Adrenal gland (tissue), 12 donors: Measurements from ENCODE around the gene PRELID3B. TPM values are rescaled to one million over a fixed set of nuclear protein-coding genes. Genes with fewer than 3 reads are reported as not detected.

Experiments used
- DNase-seq, 7 donors: peaks; one replicate each; pipeline ENCODE4 v3.0.0-alpha.2; 2019 to 2020
- H3K27ac ChIP-seq, 5 donors: fragments of 200-600 bp; sonication (generic) in 4 of 5; 1 replicate in 3 of 5; 2 replicates in 2 of 5; pipeline versions ENCODE4 v1.5.1 to v1.8.0; 2016 to 2020; ENCODE audit warnings: mild to moderate bottlenecking in 1 of 5
- H3K27me3 ChIP-seq: fragments of 200-600 bp; 2 replicates; pipeline ENCODE4 v1.8.0; 2021
- H3K36me3 ChIP-seq, 2 donors: fragments of 200-600 bp; replicated peaks in 1 of 2; 1 replicate in 1 of 2; 2 replicates in 1 of 2; pipeline versions ENCODE4 v1.5.1 to v1.8.0; 2018 to 2022
- H3K4me1 ChIP-seq, 2 donors: fragments of 200-600 bp; replicated peaks in 1 of 2; 1 replicate in 1 of 2; 2 replicates in 1 of 2; pipeline versions ENCODE4 v1.5.1 to v1.8.0; 2018 to 2021
- H3K4me3 ChIP-seq, 4 donors: fragments of 200-600 bp; sonication (generic) in 3 of 4; one replicate each; pipeline ENCODE4 v1.5.1; 2016 to 2018
- H3K9me3 ChIP-seq, 3 donors: fragments of 200-600 bp; sonication (generic) in 1 of 3; replicated peaks in 1 of 3; 1 replicate in 2 of 3; 2 replicates in 1 of 3; pipeline versions ENCODE4 v1.5.1 to v1.8.0; 2016 to 2021
- CTCF ChIP-seq, 6 experiments: fragments of 450-650 bp in 4 of 6; fragments of 200-600 bp in 2 of 6; sonication (generic) in 1 of 6; IDR thresholded peaks; 1 replicate in 5 of 6; 2 replicates in 1 of 6; pipeline versions ENCODE4 v1.5.1 to v1.8.0; 2016 to 2021; ENCODE audit warnings: antibody characterized with exemption in 6 of 6, mild to moderate bottlenecking in 2 of 6, moderate library complexity in 1 of 6
- POLR2A ChIP-seq, 2 donors: fragments of 450-650 bp; IDR thresholded peaks; one replicate each; pipeline ENCODE4 v1.6.1; 2017; ENCODE audit warnings: antibody characterized with exemption in 2 of 2, mild to moderate bottlenecking in 2 of 2, moderate library complexity in 1 of 2
- WGBS, 4 donors: extraction: QIAGEN DNeasy Blood & Tissue Kit in 2 of 4; methylation state at CpG; one replicate each; pipeline versions ENCODE4 v1.1.5 to v1.1.7; 2013 to 2017; 5-methylcytosine and 5-hydroxymethylcytosine counted together
- intact Hi-C, 2 donors: fragments of 100-400 bp; cut with DNase I; formaldehyde crosslinking; loops; one replicate each; pipeline versions ENCODE4 v1.14.1 to v1.15.0; 2022 to 2023
- polyA plus RNA-seq, 3 donors: library from polyadenylated mRNA; stranded (reverse); fragments of 200-250 nt in 2 of 3; fragments of 350-450 nt in 1 of 3; fragmentation: Illumina TruSeq in 1 of 3; extraction: RNeasy Lipid Tissue Mini Kit (QIAGEN cat#74804) in 1 of 3; gene quantifications; one replicate each; pipeline ENCODE4 v1.2.3, GENCODE V29; 2013 to 2014
- total RNA-seq, 9 donors: library from RNA; depleted of rRNA in 4 of 9; stranded (reverse); fragments of >200 nt in 4 of 9; fragments of 120-200 nt in 1 of 9; fragmentation: NEBNext Ultra II Directional in 1 of 9; extraction: Animal tissue kit (Norgen Biotek cat#: 25700) in 1 of 9; gene quantifications; one replicate each; pipeline versions ENCODE4 v1.1.0 to v1.2.4, GENCODE V29; 2013 to 2023
- donor health status: healthy with polysubstance abuse.
- donor health status: Bipolar disorder and iron deficiency.
- donor health status: DM: yes; HTN: yes; CAD: no.
- donor health status: DM: no; HTN: no; CAD: no.
- donor health status: DM: no; HTN: no; CAD: no.
- donor health status: DM: yes; HTN: yes; CAD: no.

PRELID3B gene
- total and polyA plus RNA-seq, 12 donors, result 13.3 to 119 (median 47.8) TPM

- Histone ChIP-seq H3K4me1 (peaks cover 22 to 44% of the 10 kb centered on the region in 2 donors), H3K9me3 (no peaks in the 10 kb centered on the region), H3K4me3 (peak overlapping the region in 3 of 4 donors; percentile 34 to 83 (median 60)), H3K36me3 (peaks cover 0 to 63% of the 10 kb centered on the region in 2 donors), H3K27me3 (no peaks in the 10 kb centered on the region), H3K27ac (peak overlapping the region in 4 of 5 donors; percentile 78 to 96 (median 86))
- intact Hi-C loops, result loop anchor here in 1 of 2 donors (10.0 kb wide), 1 partner anchor 48 kb away; the partner anchor contains the start of gene NELFCD
- peak in 2 of 7 donors; percentile 31 to 39 for DNase-seq
- WGBS, 4 donors, result 1 to 3% (median 2%) methylated on average over 10 to 13 of the region's 13 CpGs
- no peak for TF ChIP-seq POLR2A (IDR thresholded peaks at IDR 0.05)
- TF ChIP-seq CTCF (IDR thresholded peaks at IDR 0.05), result peak in 4 of 6 experiments; percentile 9 to 57 (median 44)
Observed at GRCh38 chr20:59032713-59033059, 9.9 kb downstream of the PRELID3B start.

GRCh38 chr20:59032023-59032712 lies 10.4 kb downstream of the PRELID3B start, which contains the start of gene ATP5F1E:
TSS of gene ATP5F1E (minus strand) at chr20:59032335. CDS start at chr20:59032251, 84 bp downstream.
- peaks cover 0 to 59% of the 10 kb centered on the region in 2 donors for H3K36me3 ChIP-seq
- peak; percentile 94 to 98 (median 96) for DNase-seq
- 0% methylated on average over 4 to 86 of the region's 86 CpGs for WGBS, 4 donors
- peaks cover 22 to 47% of the 10 kb centered on the region in 2 donors for H3K4me1 ChIP-seq
- H3K4me3 ChIP-seq, result peak within 1 kb of the TSS in 3 of 4 donors; percentile 34 to 83 (median 60)
- no peak for TF ChIP-seq CTCF (IDR thresholded peaks at IDR 0.05)
- TF ChIP-seq POLR2A (IDR thresholded peaks at IDR 0.05), result peak; percentile 71 to 74
- intact Hi-C loops, result loop anchor here in 1 of 2 donors (10.0 kb wide), 1 partner anchor 47 kb away; the partner anchor contains the start of gene NELFCD
- no peaks in the 10 kb centered on the region for H3K27me3 ChIP-seq
- H3K27ac ChIP-seq, result peak within 1 kb of the TSS; percentile 43 to 96 (median 85)
- H3K9me3 ChIP-seq, result no peaks in the 10 kb centered on the region

DNA sequence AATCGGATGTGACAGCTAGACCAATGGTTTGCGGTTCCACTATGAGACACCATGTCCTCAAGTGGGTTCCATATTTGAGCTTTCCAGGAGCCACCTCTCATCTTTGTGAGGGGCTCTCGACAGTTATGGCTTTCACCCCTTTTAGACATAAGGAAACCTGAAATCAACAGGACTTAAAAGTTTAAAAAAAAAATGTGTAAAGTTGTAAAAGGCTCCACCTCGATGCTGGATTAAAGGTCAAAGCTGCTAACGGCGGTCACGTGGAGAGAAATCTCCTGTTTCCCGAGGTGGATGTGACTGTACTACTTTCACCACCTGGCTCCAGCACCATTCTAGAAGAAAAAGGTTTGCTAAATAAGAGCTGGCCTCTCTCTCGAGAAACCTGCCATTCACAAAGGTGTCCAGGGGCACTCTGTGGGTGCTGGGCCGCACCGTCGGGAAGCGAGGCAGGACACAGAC lies 11.0 kb downstream of the PRELID3B start:
- Histone ChIP-seq H3K4me1 (peaks cover 22 to 47% of the 10 kb centered on the region in 2 donors), H3K36me3 (peaks cover 0 to 53% of the 10 kb centered on the region in 2 donors), H3K4me3 (peak overlapping the region in 3 of 4 donors; percentile 19 to 83 (median 60)), H3K9me3 (no peaks in the 10 kb centered on the region), H3K27me3 (no peaks in the 10 kb centered on the region), H3K27ac (peak overlapping the region; percentile 43 to 96 (median 85))
- WGBS, 4 donors, result 16 to 30% (median 20%) methylated on average over 8 to 13 of the region's 13 CpGs
- intact Hi-C loops, result loop anchor here in 1 of 2 donors (10.0 kb wide), 1 partner anchor 47 kb away; the partner anchor contains the start of gene NELFCD
- TF ChIP-seq CTCF (IDR thresholded peaks at IDR 0.05), result no peak
- TF ChIP-seq POLR2A (IDR thresholded peaks at IDR 0.05), result no peak
- peak in 1 of 7 donors; percentile 50 for DNase-seq

DNA sequence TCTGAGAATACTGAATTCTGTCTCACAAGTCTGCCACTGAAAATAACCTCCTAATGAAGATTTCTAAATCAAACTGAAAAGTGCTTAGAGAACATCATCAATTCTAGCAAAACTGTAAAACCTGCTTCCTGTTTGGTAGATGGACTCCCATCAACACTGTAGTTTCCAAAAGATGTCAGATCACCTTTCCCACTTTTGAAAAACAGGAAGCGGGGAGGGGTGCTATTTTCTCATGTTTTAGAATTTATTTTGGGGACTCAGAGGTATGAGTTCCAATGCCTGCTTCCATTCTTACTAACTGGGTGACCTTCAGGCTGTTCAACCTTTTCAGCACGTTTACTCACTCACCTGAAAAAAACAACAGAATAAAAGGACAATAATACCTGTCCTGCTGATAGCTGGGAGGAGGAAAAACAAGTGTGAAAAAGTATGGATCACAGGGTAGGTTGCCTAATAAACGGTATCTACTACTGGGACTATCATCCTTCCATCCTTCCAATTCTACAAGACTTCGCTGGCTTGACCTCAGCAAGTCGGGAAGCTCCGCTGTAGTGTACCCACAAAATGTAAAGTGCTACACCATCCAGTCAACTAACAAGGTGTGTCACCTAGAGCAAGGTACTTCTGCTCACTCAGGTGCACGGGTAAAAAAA lies 11.5 kb downstream of the PRELID3B start:
- Histone ChIP-seq H3K27ac (peak overlapping the region in 1 of 5 donors; percentile 87), H3K4me3 (peak overlapping the region in 3 of 4 donors; percentile 19 to 83 (median 60)), H3K36me3 (peaks cover 0 to 48% of the 10 kb centered on the region in 2 donors), H3K9me3 (no peaks in the 10 kb centered on the region), H3K4me1 (peaks cover 22 to 47% of the 10 kb centered on the region in 2 donors), H3K27me3 (no peaks in the 10 kb centered on the region)
- DNase-seq, result no peak
- TF ChIP-seq POLR2A (IDR thresholded peaks at IDR 0.05) (no peak), CTCF (IDR thresholded peaks at IDR 0.05) (no peak)
- 65 to 76% (median 72%) methylated on average over 7 of the region's 7 CpGs for WGBS, 4 donors
- intact Hi-C loops, result loop anchor here in 1 of 2 donors (10.0 kb wide), 1 partner anchor 46 kb away; the partner anchor contains the start of gene NELFCD
